ENCODE data around the gene ARMC3.

GRCh38 chr10:23081221-23081750 lies 153.4 kb downstream of the ARMC3 start:
- TF ChIP-seq, protein P1, sequence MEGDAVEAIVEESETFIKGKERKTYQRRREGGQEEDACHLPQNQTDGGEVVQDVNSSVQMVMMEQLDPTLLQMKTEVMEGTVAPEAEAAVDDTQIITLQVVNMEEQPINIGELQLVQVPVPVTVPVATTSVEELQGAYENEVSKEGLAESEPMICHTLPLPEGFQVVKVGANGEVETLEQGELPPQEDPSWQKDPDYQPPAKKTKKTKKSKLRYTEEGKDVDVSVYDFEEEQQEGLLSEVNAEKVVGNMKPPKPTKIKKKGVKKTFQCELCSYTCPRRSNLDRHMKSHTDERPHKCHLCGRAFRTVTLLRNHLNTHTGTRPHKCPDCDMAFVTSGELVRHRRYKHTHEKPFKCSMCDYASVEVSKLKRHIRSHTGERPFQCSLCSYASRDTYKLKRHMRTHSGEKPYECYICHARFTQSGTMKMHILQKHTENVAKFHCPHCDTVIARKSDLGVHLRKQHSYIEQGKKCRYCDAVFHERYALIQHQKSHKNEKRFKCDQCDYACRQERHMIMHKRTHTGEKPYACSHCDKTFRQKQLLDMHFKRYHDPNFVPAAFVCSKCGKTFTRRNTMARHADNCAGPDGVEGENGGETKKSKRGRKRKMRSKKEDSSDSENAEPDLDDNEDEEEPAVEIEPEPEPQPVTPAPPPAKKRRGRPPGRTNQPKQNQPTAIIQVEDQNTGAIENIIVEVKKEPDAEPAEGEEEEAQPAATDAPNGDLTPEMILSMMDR (conservative IDR thresholded peaks at IDR 0.05): no peak
- TF ChIP-seq EZH2 (IDR thresholded peaks at IDR 0.05; ENCODE audit: low read depth): no peak

Data from PC-9 (cell line).